GM23248 (cell line): ENCODE results near the gene C5AR2. TPM values are rescaled to one million over a fixed set of nuclear protein-coding genes. Genes with fewer than 3 reads are reported as not detected.
"Not testable (repeated sequence)": the region's sequence is repeated elsewhere in the genome, so short reads cannot be mapped to it uniquely, and the experiment has no call there.

Source experiments
- DNase-seq: peaks from one replicate; pipeline ENCODE4 v3.0.0-alpha.2; 2015
- H2AFZ ChIP-seq: fragments of 200-600 bp; sonication (generic); 2 replicates; pipeline ENCODE4 v1.6.1; 2016; ENCODE audit warnings: antibody characterized with exemption
- H3F3A ChIP-seq: fragments of 200-600 bp; sonication (generic); 2 replicates; pipeline ENCODE4 v1.6.1; 2016; ENCODE audit warnings: mild to moderate bottlenecking, antibody characterized with exemption, mixed run types; ENCODE audit not compliant: insufficient read depth
- H3K27ac ChIP-seq: fragments of 200-600 bp; sonication (generic); 2 replicates; pipeline ENCODE4 v1.5.1; 2016; ENCODE audit warnings: mild to moderate bottlenecking
- H3K27me3 ChIP-seq: fragments of 200-600 bp; sonication (generic); replicated peaks from 2 replicates; pipeline ENCODE4 v1.6.1; 2016; ENCODE audit warnings: mild to moderate bottlenecking; ENCODE audit not compliant: insufficient read depth
- H3K36me3 ChIP-seq: fragments of 200-600 bp; sonication (generic); 2 replicates; pipeline ENCODE4 v1.6.1; 2016; ENCODE audit warnings: low read depth, mild to moderate bottlenecking
- H3K4me1 ChIP-seq: fragments of 200-600 bp; sonication (generic); 2 replicates; pipeline ENCODE4 v1.6.1; 2016; ENCODE audit warnings: mild to moderate bottlenecking; ENCODE audit not compliant: insufficient read depth
- H3K4me2 ChIP-seq: fragments of 200-600 bp; sonication (generic); one replicate; pipeline ENCODE4 v1.6.1; 2016; ENCODE audit warnings: mild to moderate bottlenecking; ENCODE audit not compliant: unreplicated experiment
- H3K4me3 ChIP-seq: fragments of 200-600 bp; sonication (generic); 2 replicates; pipeline ENCODE4 v1.5.1; 2016; ENCODE audit warnings: mild to moderate bottlenecking
- H3K79me2 ChIP-seq: fragments of 200-600 bp; sonication (generic); 2 replicates; pipeline ENCODE4 v1.6.1; 2016; ENCODE audit warnings: mild to moderate bottlenecking; ENCODE audit not compliant: insufficient read depth
- H3K9ac ChIP-seq: fragments of 200-600 bp; sonication (generic); 2 replicates; pipeline ENCODE4 v1.6.1; 2016; ENCODE audit warnings: mild to moderate bottlenecking
- H3K9me2 ChIP-seq: fragments of 200-600 bp; sonication (generic); 2 replicates; pipeline ENCODE4 v1.6.1; 2016; ENCODE audit warnings: mixed run types, mild to moderate bottlenecking, moderate library complexity; ENCODE audit not compliant: insufficient read depth
- H3K9me3 ChIP-seq: fragments of 200-600 bp; sonication (generic); one replicate; pipeline ENCODE4 v1.6.1; 2017; ENCODE audit warnings: low read depth
- H4K20me1 ChIP-seq: fragments of 200-600 bp; sonication (generic); 2 replicates; pipeline ENCODE4 v1.6.0; 2016; ENCODE audit not compliant: insufficient read depth
- EZH2 ChIP-seq: fragments of 200-600 bp; sonication (generic); IDR thresholded peaks from 2 replicates; pipeline ENCODE4 v1.6.1; 2018; ENCODE audit warnings: antibody characterized with exemption, mild to moderate bottlenecking; ENCODE audit not compliant: insufficient read depth, poor library complexity, severe bottlenecking
- EZH2phosphoT487 ChIP-seq: fragments of 200-600 bp; sonication (generic); IDR thresholded peaks from 2 replicates; pipeline ENCODE4 v1.6.1; 2018; ENCODE audit warnings: antibody characterized with exemption, moderate library complexity, mild to moderate bottlenecking, low read depth; ENCODE audit not compliant: insufficient read depth
- WGBS, 2 experiments: methylation state at CpG; one replicate each; pipeline ENCODE4 v1.1.6; 2015 to 2017; ENCODE audit warnings: low lambda C conversion rate in 2 of 2, low coverage in 1 of 2; ENCODE audit errors: missing lambda C conversion rate in 2 of 2; 5-methylcytosine and 5-hydroxymethylcytosine counted together
- in situ Hi-C: fragments of 300-500 bp; cut with MboI; formaldehyde crosslinking; loops from 2 replicates; pipeline ENCODE4 v1.15.0; 2020
- polyA plus RNA-seq: library from polyadenylated mRNA; unstranded; fragments of >200 nt; fragmentation: Nextera tagmentation; extraction: Ambion mirVana; gene quantifications from 2 replicates; pipeline ENCODE4 v1.2.1, GENCODE V29; 2016
- total RNA-seq: library from RNA; depleted of rRNA; stranded (reverse); fragments of >200 nt; shearing (Covaris generic); gene quantifications from 2 replicates; pipeline ENCODE4 v1.2.3, GENCODE V29; 2014

Gene C5AR2
- total and polyA plus RNA-seq, 2 experiments from 2014 or later = 0.03 to 1.9 TPM

GRCh38 chr19:47340477-47341208 lies 8.7 kb downstream of the C5AR2 start:
- in situ Hi-C loops = no loop called here

GRCh38 chr19:47341734-47342133 lies 9.8 kb downstream of the C5AR2 start:
- in situ Hi-C loops = no loop called here
- DNase-seq = no peak
- WGBS, 2 experiments = 86 to 93% methylated on average over 4 of the region's 4 CpGs
- Histone ChIP-seq H3F3A (no peaks in the 10 kb centered on the region), H4K20me1 (no peaks in the 10 kb centered on the region), H2AFZ (no peak overlapping the region), H3K36me3 (no peaks in the 10 kb centered on the region), H3K27ac (no peak overlapping the region), H3K4me3 (no peak overlapping the region), H3K9me3 (no peaks in the 10 kb centered on the region), H3K4me2 (no peak overlapping the region), H3K9me2 (no peaks in the 10 kb centered on the region), H3K4me1 (no peaks in the 10 kb centered on the region), H3K27me3 (no peaks in the 10 kb centered on the region), H3K9ac (no peak overlapping the region), H3K79me2 (no peaks in the 10 kb centered on the region)
- no peak for TF ChIP-seq EZH2
- TF ChIP-seq EZH2phosphoT487 = no peak

More at GRCh38 chr19:47340477-47341208, 8.7 kb downstream of the C5AR2 start:
- H4K20me1 ChIP-seq = no peaks in the 10 kb centered on the region
- no peaks in the 10 kb centered on the region for H3K9me3 ChIP-seq
- H3F3A ChIP-seq = no peaks in the 10 kb centered on the region
- no peaks in the 10 kb centered on the region for H3K9me2 ChIP-seq
- no peak overlapping the region for H3K4me3 ChIP-seq
- TF ChIP-seq EZH2phosphoT487 (no peak), EZH2 (no peak)
- H3K9ac ChIP-seq = no peak overlapping the region
- H3K27me3 ChIP-seq = no peaks in the 10 kb centered on the region
- no peak overlapping the region for H3K27ac ChIP-seq
- DNase-seq = no peak
- no peaks in the 10 kb centered on the region for H3K79me2 ChIP-seq
- H2AFZ ChIP-seq = no peak overlapping the region
- H3K4me2 ChIP-seq = no peak overlapping the region
- H3K4me1 ChIP-seq = no peaks in the 10 kb centered on the region
- 88% methylated on average over 26 to 29 of the region's 29 CpGs for WGBS, 2 experiments
- H3K36me3 ChIP-seq = no peaks in the 10 kb centered on the region

GRCh38 chr19:47343194-47343802 lies 11.3 kb downstream of the C5AR2 start:
- TF ChIP-seq EZH2phosphoT487 = no peak
- TF ChIP-seq EZH2 = no peak
- H3K36me3 ChIP-seq = no peaks in the 10 kb centered on the region
- WGBS, 2 experiments = 74 to 75% methylated on average over 11 of the region's 11 CpGs
- no peak overlapping the region for H3K4me2 ChIP-seq
- no peaks in the 10 kb centered on the region for H4K20me1 ChIP-seq
- H3F3A ChIP-seq = no peaks in the 10 kb centered on the region
- no peaks in the 10 kb centered on the region for H3K4me1 ChIP-seq
- H3K9me3 ChIP-seq = no peaks in the 10 kb centered on the region
- in situ Hi-C loops = no loop called here
- H3K9me2 ChIP-seq = no peaks in the 10 kb centered on the region
- H3K27ac ChIP-seq = no peak overlapping the region
- no peaks in the 10 kb centered on the region for H3K79me2 ChIP-seq
- no peak overlapping the region for H3K9ac ChIP-seq
- H3K4me3 ChIP-seq = no peak overlapping the region
- H3K27me3 ChIP-seq = no peaks in the 10 kb centered on the region
- no peak overlapping the region for H2AFZ ChIP-seq
- no peak for DNase-seq

GRCh38 chr19:47344425-47344824 lies 12.4 kb downstream of the C5AR2 start:
- no peaks in the 10 kb centered on the region for H3F3A ChIP-seq
- H3K79me2 ChIP-seq = peaks cover 2% of the 10 kb centered on the region; the same call in 1 of the 2 replicates
- TF ChIP-seq EZH2 = no peak
- no peak for TF ChIP-seq EZH2phosphoT487
- H4K20me1 ChIP-seq = no peaks in the 10 kb centered on the region
- H3K4me1 ChIP-seq = no peaks in the 10 kb centered on the region
- H3K36me3 ChIP-seq = no peaks in the 10 kb centered on the region
- H3K4me2 ChIP-seq = no peak overlapping the region
- no peak overlapping the region for H2AFZ ChIP-seq
- no peak overlapping the region for H3K9ac ChIP-seq
- no peak overlapping the region for H3K4me3 ChIP-seq
- in situ Hi-C loops = no loop called here
- 90 to 100% methylated on average over 1 of the region's 1 CpG for WGBS, 2 experiments
- H3K27ac ChIP-seq = no peak overlapping the region
- no peaks in the 10 kb centered on the region for H3K9me2 ChIP-seq
- no peak for DNase-seq
- H3K9me3 ChIP-seq = no peaks in the 10 kb centered on the region
- H3K27me3 ChIP-seq = no peaks in the 10 kb centered on the region

- DNase-seq, H3K4me3 ChIP-seq, H3K27ac ChIP-seq, H3K9ac ChIP-seq, H3K4me2 ChIP-seq, H3K9me3 ChIP-seq, H4K20me1 ChIP-seq, H3K4me1 ChIP-seq, H3K9me2 ChIP-seq, in situ Hi-C loops, H3K36me3 ChIP-seq, H2AFZ ChIP-seq, H3F3A ChIP-seq, H3K27me3 ChIP-seq: not testable (repeated sequence)
- 75 to 77% methylated on average over 6 of the region's 6 CpGs for WGBS, 2 experiments
- peaks cover 18% of the 10 kb centered on the region for H3K79me2 ChIP-seq
These were observed 14.0 kb downstream of the C5AR2 start for GRCh38 chr19:47346024-47346423.
